Naive thymus-derived CD4-positive, alpha-beta T cell (primary cell): ENCODE data around the gene HACD2. TPM values are rescaled to one million over a fixed set of nuclear protein-coding genes. Genes with fewer than 3 reads are reported as not detected.
A peak's percentile ranks its signal among the peaks of the same experiment; 100 is the strongest.

Experiments
- ATAC-seq: fragments of 150-1000 bp; cut with Tn5 transposase; 2 replicates; pipeline ENCODE4 v1.10.0; 2021; ENCODE audit warnings: mild to moderate bottlenecking, moderate library complexity
- CTCF ChIA-PET: fragments of 350-600 bp; sonication (Branson Sonifier 250); formaldehyde crosslinking; loops from one replicate; lab custom pipeline; 2021; ENCODE audit warnings: antibody characterized with exemption; lab: Charles Lee
- POLR2A ChIA-PET: fragments of 350-600 bp; sonication (Branson Sonifier 250); formaldehyde crosslinking; loops from one replicate; lab custom pipeline; 2021; ENCODE audit warnings: antibody characterized with exemption, inconsistent platforms; lab: Charles Lee
- DNase-seq, 9 donors: peaks; one replicate each; pipeline versions ENCODE4 v3.0.0 to v3.0.0-alpha.2; 2020 to 2022; ENCODE audit warnings: mixed read lengths in 1 of 9
- H3K27ac ChIP-seq: one replicate; pipeline ENCODE4 v1.7.0; 2013; ENCODE audit warnings: mild to moderate bottlenecking, low read depth, low read length, moderate library complexity
- H3K27me3 ChIP-seq, 2 donors: one replicate each; pipeline ENCODE4 v1.7.0; 2013; ENCODE audit warnings: low read length in 2 of 2, mild to moderate bottlenecking in 2 of 2, moderate library complexity in 2 of 2; ENCODE audit not compliant: control insufficient read depth in 2 of 2, insufficient read depth in 2 of 2
- H3K36me3 ChIP-seq, 3 experiments: 1 replicate in 2 of 3; 2 replicates in 1 of 3; pipeline ENCODE4 v1.7.0; 2013; ENCODE audit warnings: low read length in 3 of 3, mild to moderate bottlenecking in 3 of 3, moderate library complexity in 1 of 3; ENCODE audit not compliant: insufficient read depth in 3 of 3, control insufficient read depth in 2 of 3
- H3K4me1 ChIP-seq, 2 donors: one replicate each; pipeline ENCODE4 v1.7.0; 2013; ENCODE audit warnings: low read length in 2 of 2, mild to moderate bottlenecking in 2 of 2, moderate library complexity in 1 of 2; ENCODE audit not compliant: control insufficient read depth in 2 of 2, insufficient read depth in 2 of 2
- H3K4me3 ChIP-seq: 2 replicates; pipeline ENCODE4 v1.7.0; 2013; ENCODE audit warnings: mild to moderate bottlenecking, low read length
- H3K9me3 ChIP-seq, 3 experiments: 1 replicate in 2 of 3; 2 replicates in 1 of 3; pipeline ENCODE4 v1.7.0; 2013; ENCODE audit warnings: low read length in 3 of 3; ENCODE audit not compliant: control insufficient read depth in 2 of 3
- H3K27ac Mint-ChIP-seq, 9 donors: one replicate each; pipeline ENCODE4 v1.8.0; 2020 to 2022; ENCODE audit warnings: mixed read lengths in 9 of 9, mild to moderate bottlenecking in 8 of 9, moderate library complexity in 5 of 9, inconsistent platforms in 2 of 9
- H3K27me3 Mint-ChIP-seq, 5 donors: one replicate each; pipeline ENCODE4 v1.8.0; 2021 to 2022; ENCODE audit warnings: mixed read lengths in 5 of 5, mild to moderate bottlenecking in 1 of 5
- H3K36me3 Mint-ChIP-seq, 5 donors: one replicate each; pipeline ENCODE4 v1.8.0; 2020 to 2022; ENCODE audit warnings: mixed read lengths in 5 of 5, mild to moderate bottlenecking in 3 of 5, inconsistent platforms in 1 of 5
- H3K4me1 Mint-ChIP-seq, 7 donors: one replicate each; pipeline ENCODE4 v1.8.0; 2020 to 2022; ENCODE audit warnings: mixed read lengths in 7 of 7, mild to moderate bottlenecking in 3 of 7, inconsistent platforms in 1 of 7
- H3K4me3 Mint-ChIP-seq, 10 donors: one replicate each; pipeline ENCODE4 v1.8.0; 2020 to 2022; ENCODE audit warnings: mild to moderate bottlenecking in 10 of 10, mixed read lengths in 10 of 10, moderate library complexity in 6 of 10, inconsistent platforms in 2 of 10
- H3K9me3 Mint-ChIP-seq, 11 donors: one replicate each; pipeline ENCODE4 v1.8.0; 2020 to 2022; ENCODE audit warnings: mixed read lengths in 11 of 11, mild to moderate bottlenecking in 4 of 11, inconsistent platforms in 1 of 11, moderate library complexity in 1 of 11
- intact Hi-C, 2 donors: fragments of 100-400 bp; cut with micrococcal nuclease; formaldehyde crosslinking; loops; one replicate each; pipeline ENCODE4 v1.15.1; 2023
- polyA plus RNA-seq, 2 donors: library from polyadenylated mRNA; unstranded; fragments of 300-500 nt; fragmentation: Illumina TruSeq; gene quantifications; one replicate each; pipeline ENCODE4 v1.2.3, GENCODE V29; 2021
- total RNA-seq, 6 experiments: library from RNA in 5 of 6; stranded (reverse) in 5 of 6; gene quantifications; 1 replicate in 5 of 6; 2 replicates in 1 of 6; pipeline ENCODE4 v1.2.3 and lab custom pipeline; 2021 to 2026

The HACD2 gene
- total and polyA plus RNA-seq, 7 experiments from 2014 or later: 14.7 to 28.3 (median 19.8) TPM

- Histone ChIP-seq H3K27me3 (no peaks in the 10 kb centered on the region), H3K36me3 (no peaks in the 10 kb centered on the region), H3K9me3 (no peaks in the 10 kb centered on the region), H3K4me1 (no peaks in the 10 kb centered on the region), H3K4me3 (no peak overlapping the region), H3K27ac (no peak overlapping the region)
- peak overlapping the region in 4 of 10 donors; percentile 8 to 71 (median 61) for H3K4me3 Mint-ChIP-seq
- ChIA-PET POLR2A (no interaction called here), CTCF (interaction anchor here (1.1 kb wide), 1 partner anchor 113 kb away, joined by 3 read pairs; no protein-coding TSS in a partner anchor)
- ATAC-seq (peak; percentile 6), DNase-seq (peak in 3 of 9 donors; percentile 5 to 27 (median 7))
- H3K4me1 Mint-ChIP-seq: peaks cover 0 to 17% (median 5%) of the 10 kb centered on the region in 7 donors
- H3K36me3 Mint-ChIP-seq: peaks cover 0 to 4% (median 0%) of the 10 kb centered on the region in 5 donors
- intact Hi-C loops: loop anchor here in 1 of 2 donors (2.0 kb wide), 1 partner anchor 109 kb away; no protein-coding TSS in a partner anchor
- no peak overlapping the region for H3K27ac Mint-ChIP-seq
- peaks cover 51 to 66% (median 55%) of the 10 kb centered on the region in 5 donors for H3K27me3 Mint-ChIP-seq
- peaks cover 0 to 2% (median 0%) of the 10 kb centered on the region in 11 donors for H3K9me3 Mint-ChIP-seq
Measured at GRCh38 chr3:123449102-123449996, 135.5 kb downstream of the HACD2 start.

- no peaks in the 10 kb centered on the region for H3K27me3 ChIP-seq
- ATAC-seq (peak; percentile 10), DNase-seq (peak in 1 of 9 donors; percentile 10)
- Mint-ChIP-seq H3K27me3 (peaks cover 52 to 68% (median 59%) of the 10 kb centered on the region in 5 donors), H3K27ac (no peak within 1 kb of the TSS), H3K9me3 (peaks cover 0 to 2% (median 0%) of the 10 kb centered on the region in 11 donors), H3K4me1 (peaks cover 0 to 17% (median 5%) of the 10 kb centered on the region in 7 donors), H3K4me3 (peak within 1 kb of the TSS in 9 of 10 donors; percentile 2 to 71 (median 32)), H3K36me3 (peaks cover 0 to 4% (median 0%) of the 10 kb centered on the region in 5 donors)
- no peak within 1 kb of the TSS for H3K27ac ChIP-seq
- POLR2A ChIA-PET: no interaction called here
- H3K9me3 ChIP-seq: no peaks in the 10 kb centered on the region
- CTCF ChIA-PET: interaction anchor here (1.1 kb wide), 1 partner anchor 114 kb away, joined by 3 read pairs; no protein-coding TSS in a partner anchor
- intact Hi-C loops: loop anchor here (1.0 to 2.0 kb wide), 3 partner anchors 41 to 111 kb away; no protein-coding TSS in a partner anchor
- no peaks in the 10 kb centered on the region for H3K36me3 ChIP-seq
- H3K4me3 ChIP-seq: peak within 1 kb of the TSS; percentile 46
- no peaks in the 10 kb centered on the region for H3K4me1 ChIP-seq
Measured at GRCh38 chr3:123448536-123449101, 136.2 kb downstream of the HACD2 start, which contains the start of gene ADCY5. ADCY5 (minus strand) TSS chr3:123449090; CDS start chr3:123448545, 545 bp downstream.

- ATAC-seq (peak; percentile 71), DNase-seq (peak in 7 of 9 donors; percentile 21 to 66 (median 33))
- ChIA-PET POLR2A (no interaction called here), CTCF (interaction anchor here (1.1 kb wide), 1 partner anchor 115 kb away, joined by 3 read pairs; no protein-coding TSS in a partner anchor)
- peaks cover 55 to 69% (median 59%) of the 10 kb centered on the region in 5 donors for H3K27me3 Mint-ChIP-seq
- intact Hi-C loops: loop anchor here (1.0 to 2.0 kb wide), 3 partner anchors 41 to 111 kb away; no protein-coding TSS in a partner anchor
- no peaks in the 10 kb centered on the region for H3K27me3 ChIP-seq
- H3K36me3 Mint-ChIP-seq: peaks cover 0 to 4% (median 0%) of the 10 kb centered on the region in 5 donors
- no peaks in the 10 kb centered on the region for H3K9me3 ChIP-seq
- no peaks in the 10 kb centered on the region for H3K4me1 ChIP-seq
- H3K4me1 Mint-ChIP-seq: peaks cover 0 to 17% (median 5%) of the 10 kb centered on the region in 7 donors
- no peaks in the 10 kb centered on the region for H3K36me3 ChIP-seq
- peak overlapping the region; percentile 46 for H3K4me3 ChIP-seq
- no peak overlapping the region for H3K27ac Mint-ChIP-seq
- H3K27ac ChIP-seq: no peak overlapping the region
- H3K4me3 Mint-ChIP-seq: peak overlapping the region in 5 of 10 donors; percentile 20 to 80 (median 78)
- peaks cover 0 to 2% (median 0%) of the 10 kb centered on the region in 11 donors for H3K9me3 Mint-ChIP-seq
Measured at GRCh38 chr3:123447749-123448517, 136.9 kb downstream of the HACD2 start.

GRCh38 chr3:123447416-123447748 lies 137.5 kb downstream of the HACD2 start:
- POLR2A ChIA-PET: no interaction called here
- DNase-seq: no peak
- no peaks in the 10 kb centered on the region for H3K27me3 ChIP-seq

GRCh38 chr3:123446610-123447109 lies 138.2 kb downstream of the HACD2 start:
- H3K9me3 Mint-ChIP-seq: peaks cover 0 to 2% (median 0%) of the 10 kb centered on the region in 11 donors
- ATAC-seq (no peak), DNase-seq (no peak)
- H3K27ac Mint-ChIP-seq: peak overlapping the region in 1 of 9 donors; percentile 68
- ChIA-PET POLR2A (no interaction called here), CTCF (interaction anchor here (0.7 kb wide), 1 partner anchor 227 kb away, joined by 3 read pairs; no protein-coding TSS in a partner anchor)
- Histone ChIP-seq H3K27ac (no peak overlapping the region), H3K4me3 (no peak overlapping the region), H3K27me3 (no peaks in the 10 kb centered on the region), H3K4me1 (no peaks in the 10 kb centered on the region), H3K9me3 (no peaks in the 10 kb centered on the region), H3K36me3 (no peaks in the 10 kb centered on the region)
- peak overlapping the region; percentile 52 to 87 (median 78) for H3K4me3 Mint-ChIP-seq
- peaks cover 58 to 71% (median 62%) of the 10 kb centered on the region in 5 donors for H3K27me3 Mint-ChIP-seq
- peaks cover 0 to 17% (median 5%) of the 10 kb centered on the region in 7 donors for H3K4me1 Mint-ChIP-seq
- intact Hi-C loops: no loop called here
- H3K36me3 Mint-ChIP-seq: peaks cover 0 to 4% (median 0%) of the 10 kb centered on the region in 5 donors

More at GRCh38 chr3:123447416-123447748, 137.5 kb downstream of the HACD2 start:
- Mint-ChIP-seq H3K36me3 (peaks cover 0 to 4% (median 0%) of the 10 kb centered on the region in 5 donors), H3K27ac (no peak overlapping the region), H3K4me1 (peaks cover 0 to 17% (median 5%) of the 10 kb centered on the region in 7 donors), H3K27me3 (peaks cover 58 to 67% (median 64%) of the 10 kb centered on the region in 5 donors), H3K9me3 (peaks cover 0 to 2% (median 0%) of the 10 kb centered on the region in 11 donors), H3K4me3 (peak overlapping the region in 8 of 10 donors; percentile 30 to 83 (median 75))
- Histone ChIP-seq H3K4me3 (no peak overlapping the region), H3K36me3 (no peaks in the 10 kb centered on the region), H3K27ac (no peak overlapping the region), H3K9me3 (no peaks in the 10 kb centered on the region), H3K4me1 (no peaks in the 10 kb centered on the region)
- intact Hi-C loops: no loop called here
- no peak for ATAC-seq
- CTCF ChIA-PET: no interaction called here
